Measurements from ENCODE around the gene SCRN2. TPM values are rescaled to one million over a fixed set of nuclear protein-coding genes. Genes with fewer than 3 reads are reported as not detected.

SCRN2 gene
- polyA plus RNA-seq, 3 donors: 56.2 to 92.0 (median 76.7) TPM

Other genes with a start within 250 kb of the SCRN2 start
- gene KPNB1, start 191.4 kb downstream of the SCRN2 start, polyA plus RNA-seq (ENCODE audit: insufficient read length in 3 of 3): 100 to 1,000 TPM; 229 to 259 (median 254) TPM
- 10 to 100 TPM; 29.5 to 37.1 (median 31.8) TPM for gene TBKBP1, start 147.1 kb downstream of the SCRN2 start, polyA plus RNA-seq (ENCODE audit: insufficient read length in 3 of 3)
- gene TBX21, start 108.0 kb downstream of the SCRN2 start, polyA plus RNA-seq (ENCODE audit: insufficient read length in 3 of 3): under 1 TPM; 0.09 to 0.18 (median 0.10) TPM
- gene OSBPL7, start 19.5 kb downstream of the SCRN2 start, polyA plus RNA-seq (ENCODE audit: insufficient read length in 3 of 3): 10 to 100 TPM; 14.5 to 18.5 (median 17.9) TPM
- 10 to 100 TPM; 55.4 to 61.7 (median 58.5) TPM for gene MRPL10, start 9.7 kb downstream of the SCRN2 start, polyA plus RNA-seq (ENCODE audit: insufficient read length in 3 of 3)
- 1 to 10 TPM; 2.3 to 4.1 (median 3.6) TPM for gene LRRC46, start 9.6 kb downstream of the SCRN2 start, polyA plus RNA-seq (ENCODE audit: insufficient read length in 3 of 3)
- 1 to 10 TPM; 3.1 to 3.8 (median 3.5) TPM for gene SP6, start 9.9 kb upstream of the SCRN2 start, polyA plus RNA-seq (ENCODE audit: insufficient read length in 3 of 3)
- gene SP2, start 55.0 kb upstream of the SCRN2 start, polyA plus RNA-seq (ENCODE audit: insufficient read length in 3 of 3): 10 to 100 TPM; 23.0 to 27.2 (median 23.4) TPM
- gene PNPO, start 100.3 kb upstream of the SCRN2 start, polyA plus RNA-seq (ENCODE audit: insufficient read length in 3 of 3): 10 to 100 TPM; 18.1 to 27.0 (median 25.4) TPM
- 10 to 100 TPM; 20.4 to 22.7 (median 21.6) TPM for gene PRR15L, start 116.6 kb upstream of the SCRN2 start, polyA plus RNA-seq (ENCODE audit: insufficient read length in 3 of 3)
- gene CDK5RAP3, start 129.8 kb upstream of the SCRN2 start, polyA plus RNA-seq (ENCODE audit: insufficient read length in 3 of 3): 100 to 1,000 TPM; 152 to 194 (median 178) TPM
- 10 to 100 TPM; 17.3 to 19.3 (median 18.0) TPM for gene COPZ2, start 196.5 kb upstream of the SCRN2 start, polyA plus RNA-seq (ENCODE audit: insufficient read length in 3 of 3)
- 100 to 1,000 TPM; 224 to 246 (median 240) TPM for gene NFE2L1, start 207.1 kb upstream of the SCRN2 start, polyA plus RNA-seq (ENCODE audit: insufficient read length in 3 of 3)